CD14-positive monocyte (primary cell): Measurements from ENCODE around the gene PCNT. TPM values are rescaled to one million over a fixed set of nuclear protein-coding genes. Genes with fewer than 3 reads are reported as not detected.

Source experiments
- DNase-seq, 3 donors: peaks; one replicate each; pipeline ENCODE4 v3.0.0-alpha.2; 2011 to 2022
- H2AFZ ChIP-seq: 2 replicates; pipeline ENCODE4 v1.6.0; 2012; ENCODE audit warnings: mild to moderate bottlenecking, low read depth, low read length, inconsistent platforms; ENCODE audit not compliant: insufficient read depth, poor library complexity, severe bottlenecking
- H3K27ac ChIP-seq, 2 donors: 1 replicate in 1 of 2; 2 replicates in 1 of 2; pipeline ENCODE4 v1.5.1; 2012 to 2013; ENCODE audit warnings: low read length in 2 of 2, control low read depth in 1 of 2, inconsistent platforms in 1 of 2, low read depth in 1 of 2, mild to moderate bottlenecking in 1 of 2
- H3K27me3 ChIP-seq, 2 donors: one replicate each; pipeline versions ENCODE4 v1.6.0 to v1.6.1; 2011 to 2013; ENCODE audit warnings: low read length in 2 of 2; ENCODE audit not compliant: control insufficient read depth in 2 of 2, insufficient read depth in 2 of 2
- H3K36me3 ChIP-seq, 2 donors: replicated peaks in 1 of 2; 1 replicate in 1 of 2; 2 replicates in 1 of 2; pipeline versions ENCODE4 v1.5.1 to v1.6.1; 2012 to 2013; ENCODE audit warnings: low read length in 2 of 2, control low read depth in 1 of 2, inconsistent platforms in 1 of 2, mild to moderate bottlenecking in 1 of 2; ENCODE audit not compliant: insufficient read depth in 2 of 2, control insufficient read depth in 1 of 2
- H3K4me1 ChIP-seq, 2 donors: 1 replicate in 1 of 2; 2 replicates in 1 of 2; pipeline versions ENCODE4 v1.5.1 to v1.6.1; 2012 to 2013; ENCODE audit warnings: low read length in 2 of 2, control low read depth in 1 of 2, inconsistent platforms in 1 of 2, mild to moderate bottlenecking in 1 of 2, moderate library complexity in 1 of 2; ENCODE audit not compliant: insufficient read depth in 2 of 2, control insufficient read depth in 1 of 2
- H3K4me2 ChIP-seq: replicated peaks from 2 replicates; pipeline ENCODE3; 2012; ENCODE audit warnings: low read length, moderate library complexity, mild to moderate bottlenecking; ENCODE audit not compliant: poor library complexity, severe bottlenecking; ENCODE audit errors: extremely low read depth
- H3K4me3 ChIP-seq, 3 experiments: fragments of 200-600 bp in 1 of 3; sonication (generic) in 1 of 3; replicated peaks in 1 of 3; 1 replicate in 2 of 3; 2 replicates in 1 of 3; pipeline ENCODE4 v1.5.1; 2011 to 2013; ENCODE audit warnings: low read length in 3 of 3, mild to moderate bottlenecking in 3 of 3, control low read depth in 2 of 3, low read depth in 2 of 3, inconsistent platforms in 1 of 3, moderate library complexity in 1 of 3
- H3K79me2 ChIP-seq: 2 replicates; pipeline ENCODE4 v1.6.0; 2012; ENCODE audit warnings: mild to moderate bottlenecking, control low read depth, inconsistent platforms, low read length, moderate library complexity; ENCODE audit not compliant: insufficient read depth
- H3K9ac ChIP-seq: 2 replicates; pipeline ENCODE4 v1.6.0; 2017; ENCODE audit warnings: low read length, mild to moderate bottlenecking; ENCODE audit not compliant: insufficient read depth, poor library complexity, severe bottlenecking
- H3K9me3 ChIP-seq, 2 donors: replicated peaks in 1 of 2; 1 replicate in 1 of 2; 2 replicates in 1 of 2; pipeline versions ENCODE4 v1.5.1 to v1.6.1; 2012 to 2013; ENCODE audit warnings: low read length in 2 of 2, control low read depth in 1 of 2; ENCODE audit not compliant: control insufficient read depth in 1 of 2, insufficient read depth in 1 of 2
- H4K20me1 ChIP-seq: 2 replicates; pipeline ENCODE4 v1.6.0; 2012; ENCODE audit warnings: mild to moderate bottlenecking, low read length, control low read depth, moderate library complexity; ENCODE audit not compliant: insufficient read depth
- H3K27ac Mint-ChIP-seq, 7 donors: one replicate each; pipeline ENCODE4 v1.8.0; 2020; ENCODE audit warnings: mild to moderate bottlenecking in 7 of 7, mixed read lengths in 7 of 7, moderate library complexity in 6 of 7, inconsistent platforms in 2 of 7
- H3K27me3 Mint-ChIP-seq, 3 donors: one replicate each; pipeline ENCODE4 v1.8.0; 2021 to 2022; ENCODE audit warnings: low read depth in 3 of 3, mild to moderate bottlenecking in 3 of 3, mixed read lengths in 3 of 3, moderate library complexity in 3 of 3, inconsistent platforms in 1 of 3
- H3K36me3 Mint-ChIP-seq, 2 donors: one replicate each; pipeline ENCODE4 v1.8.0; 2020; ENCODE audit warnings: mixed read lengths in 2 of 2, inconsistent platforms in 1 of 2, mild to moderate bottlenecking in 1 of 2
- H3K4me1 Mint-ChIP-seq: one replicate; pipeline ENCODE4 v1.8.0; 2020; ENCODE audit warnings: mild to moderate bottlenecking, mixed read lengths
- H3K4me3 Mint-ChIP-seq, 2 donors: one replicate each; pipeline ENCODE4 v1.8.0; 2020; ENCODE audit warnings: mild to moderate bottlenecking in 2 of 2, mixed read lengths in 2 of 2, moderate library complexity in 1 of 2
- H3K9me3 Mint-ChIP-seq, 7 donors: one replicate each; pipeline ENCODE4 v1.8.0; 2020 to 2022; ENCODE audit warnings: mixed read lengths in 7 of 7, mild to moderate bottlenecking in 6 of 7, moderate library complexity in 6 of 7, inconsistent platforms in 2 of 7
- CTCF ChIP-seq: fragments of 200-600 bp; IDR thresholded peaks from one replicate; pipeline ENCODE4 v1.8.0; 2022; ENCODE audit warnings: antibody characterized with exemption, mild to moderate bottlenecking
- WGBS: methylation state at CpG from one replicate; pipeline ENCODE4 v1.1.5; 2013; ENCODE audit warnings: missing lambda C conversion rate; ENCODE audit not compliant: insufficient coverage; 5-methylcytosine and 5-hydroxymethylcytosine counted together
- intact Hi-C, 2 donors: fragments of 100-400 bp; cut with micrococcal nuclease; formaldehyde crosslinking; loops; one replicate each; pipeline versions ENCODE4 v1.15.0 to v1.15.1; 2023
- polyA plus RNA-seq, 3 donors: library from polyadenylated mRNA; depleted of rRNA in 1 of 3; unstranded in 2 of 3; stranded (reverse) in 1 of 3; fragments of 300-500 nt in 2 of 3; fragments of >200 nt in 1 of 3; fragmentation: Illumina TruSeq in 2 of 3; gene quantifications; 1 replicate in 2 of 3; 2 replicates in 1 of 3; pipeline ENCODE4 v1.2.3, GENCODE V29; 2012 to 2021

The PCNT gene
- polyA plus RNA-seq, 3 donors, result 4.2 to 16.3 (median 5.1) TPM

DNA sequence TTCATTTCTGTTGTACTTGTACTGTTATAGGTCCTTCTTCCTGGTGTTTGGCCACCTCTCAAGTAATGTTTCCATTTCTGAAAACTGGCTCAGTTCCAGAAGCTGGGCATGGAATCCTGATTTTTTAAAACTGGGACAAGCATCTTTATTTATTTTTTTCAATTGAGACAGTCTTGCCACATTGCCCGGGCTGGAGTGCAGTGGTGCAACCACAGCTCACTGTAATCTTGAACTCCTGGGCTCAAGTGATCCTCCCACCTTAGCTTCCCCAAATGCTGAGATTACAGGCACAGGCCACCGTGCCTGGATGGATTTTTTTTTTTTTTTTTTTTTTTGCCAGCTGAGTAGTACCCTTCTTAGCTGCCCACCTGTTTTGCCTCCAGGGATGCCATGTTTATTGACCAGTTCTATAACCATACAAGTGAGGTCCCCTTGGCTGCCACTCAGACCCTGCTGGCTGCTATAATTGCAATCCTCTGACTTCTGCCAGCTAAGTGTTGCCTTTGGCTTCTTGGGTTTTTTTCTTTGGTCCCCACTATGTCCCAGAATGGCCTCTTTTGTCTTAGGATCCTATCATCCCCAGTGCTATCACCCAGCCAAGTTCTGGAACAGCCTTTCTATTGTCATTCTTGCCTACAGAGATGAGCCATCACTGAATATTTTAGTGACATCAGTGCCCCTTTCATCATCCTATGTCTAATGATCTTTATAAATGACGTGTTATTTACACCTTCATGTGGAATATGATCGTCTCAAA lies 130.9 kb downstream of the PCNT start:
- Histone ChIP-seq H3K9ac (no peak overlapping the region), H3K27ac (peak overlapping the region in 1 of 2 donors; percentile 46), H3K79me2 (peaks cover 83% of the 10 kb centered on the region), H3K27me3 (no peaks in the 10 kb centered on the region), H2AFZ (no peak overlapping the region), H4K20me1 (peaks cover 11% of the 10 kb centered on the region), H3K36me3 (peaks cover 0 to 17% of the 10 kb centered on the region in 2 donors), H3K4me3 (no peak overlapping the region), H3K9me3 (peaks cover 7% of the 10 kb centered on the region in 2 donors), H3K4me1 (peaks cover 20 to 40% of the 10 kb centered on the region in 2 donors), H3K4me2 (no peak overlapping the region)
- Mint-ChIP-seq H3K9me3 (peaks cover 11 to 14% (median 12%) of the 10 kb centered on the region in 7 donors), H3K27ac (peak overlapping the region in 1 of 7 donors; percentile 76), H3K27me3 (peaks cover 0 to 4% (median 0%) of the 10 kb centered on the region in 3 donors), H3K36me3 (peaks cover 11 to 26% of the 10 kb centered on the region in 2 donors), H3K4me3 (peak overlapping the region in 1 of 2 donors; percentile 16), H3K4me1 (peaks cover 38% of the 10 kb centered on the region)
- no peak for TF ChIP-seq CTCF
- intact Hi-C loops, result loop anchor here (5.0 kb wide), 2 partner anchors 133 to 268 kb away; partner anchors contain the start of genes C21orf58 (in 1 of the 2) and PCNT (in 1 of the 2)
- no peak for DNase-seq
- WGBS, result 50% methylated on average over 2 of the region's 4 CpGs

- H3K27me3 ChIP-seq, result no peaks in the 10 kb centered on the region
- TF ChIP-seq CTCF, result no peak
- H3K36me3 ChIP-seq, result peaks cover 0 to 13% of the 10 kb centered on the region in 2 donors
- H3K9me3 ChIP-seq, result no peaks in the 10 kb centered on the region
- H3K4me3 Mint-ChIP-seq, result peak overlapping the region in 1 of 2 donors; percentile 31
- H3K27ac ChIP-seq, result peak overlapping the region; percentile 19 to 46
- peaks cover 83% of the 10 kb centered on the region for H3K79me2 ChIP-seq
- H3K4me2 ChIP-seq, result no peak overlapping the region
- peaks cover 45% of the 10 kb centered on the region for H3K4me1 Mint-ChIP-seq
- peaks cover 15% of the 10 kb centered on the region for H4K20me1 ChIP-seq
- no peak overlapping the region for H3K4me3 ChIP-seq
- H3K4me1 ChIP-seq, result peaks cover 25 to 45% of the 10 kb centered on the region in 2 donors
- WGBS, result 87% methylated on average over 4 of the region's 10 CpGs
- H3K27ac Mint-ChIP-seq, result peak overlapping the region in 5 of 7 donors; percentile 18 to 86 (median 58)
- H3K9me3 Mint-ChIP-seq, result peaks cover 2 to 5% (median 3%) of the 10 kb centered on the region in 7 donors
- H3K36me3 Mint-ChIP-seq, result peaks cover 7 to 16% of the 10 kb centered on the region in 2 donors
- H2AFZ ChIP-seq, result no peak overlapping the region
- no peak overlapping the region for H3K9ac ChIP-seq
- H3K27me3 Mint-ChIP-seq, result peaks cover 0 to 4% (median 0%) of the 10 kb centered on the region in 3 donors
- DNase-seq, result no peak
- intact Hi-C loops, result loop anchor here (5.0 kb wide), 2 partner anchors 133 to 268 kb away; partner anchors contain the start of genes C21orf58 (in 1 of the 2) and PCNT (in 1 of the 2)
These were observed 131.8 kb downstream of the PCNT start for GRCh38 chr21:46455575-46456385.
